PFSK-1 (cell line): ENCODE data around the gene SGPP1.

Experiments
- FOXP2 ChIP-seq: optimal IDR thresholded peaks from 2 replicates; pipeline ENCODE3; 2011; ENCODE audit warnings: borderline replicate concordance, control low read depth, inconsistent platforms; ENCODE audit not compliant: insufficient read depth; ENCODE audit errors: extremely low read length, extremely low read depth
- POLR2AphosphoS5 ChIP-seq: IDR thresholded peaks from 2 replicates; pipeline ENCODE4 v1.6.1; 2012; ENCODE audit warnings: low read depth, mild to moderate bottlenecking, control low read depth, low read length, moderate library complexity
- SIN3A ChIP-seq: IDR thresholded peaks from 2 replicates; pipeline ENCODE4 v1.6.1; 2012; ENCODE audit warnings: mild to moderate bottlenecking, low read length, moderate library complexity, borderline replicate concordance; ENCODE audit not compliant: insufficient read depth
- TAF1 ChIP-seq: IDR thresholded peaks from 2 replicates; pipeline ENCODE4 v1.6.1; 2012; ENCODE audit warnings: low read length, control low read depth, borderline replicate concordance; ENCODE audit not compliant: insufficient read depth
- TF ChIP-seq, protein P1 (sequence below), 2 experiments: IDR thresholded peaks; 2 replicates each; pipeline versions ENCODE4 v1.6.1 to v1.8.0; 2011 to 2012; ENCODE audit warnings: low read depth in 2 of 2, low read length in 2 of 2, control low read depth in 1 of 2, inconsistent platforms in 1 of 2, mild to moderate bottlenecking in 1 of 2, moderate library complexity in 1 of 2; ENCODE audit not compliant: insufficient read depth in 1 of 2

SGPP1 gene

DNA sequence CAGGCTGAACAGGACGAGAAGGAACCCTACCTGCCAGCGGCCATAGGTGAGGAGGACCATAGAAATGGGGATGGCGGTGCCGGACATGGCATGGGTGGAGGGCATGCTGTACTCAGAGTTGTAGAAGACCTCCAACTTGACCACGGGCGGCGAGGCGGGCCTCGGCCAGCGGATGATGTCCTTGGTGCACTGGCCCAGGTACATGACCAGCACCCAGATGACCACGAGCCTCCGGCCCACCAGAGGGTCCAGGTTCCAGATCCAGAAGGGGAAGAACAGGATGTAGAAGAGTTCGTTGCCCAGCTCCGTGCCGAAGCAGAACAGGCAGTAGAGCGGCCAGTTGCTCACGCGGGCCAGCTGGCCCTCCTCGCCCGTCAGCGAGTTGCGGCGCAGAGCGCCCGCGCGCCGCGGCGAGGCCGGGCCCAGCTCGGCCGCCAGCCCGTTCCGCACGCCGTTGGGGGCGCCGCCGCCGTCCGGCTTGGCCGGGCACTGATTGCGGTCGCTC lies 582 bp downstream of the SGPP1 start:
- TF ChIP-seq, protein P1, sequence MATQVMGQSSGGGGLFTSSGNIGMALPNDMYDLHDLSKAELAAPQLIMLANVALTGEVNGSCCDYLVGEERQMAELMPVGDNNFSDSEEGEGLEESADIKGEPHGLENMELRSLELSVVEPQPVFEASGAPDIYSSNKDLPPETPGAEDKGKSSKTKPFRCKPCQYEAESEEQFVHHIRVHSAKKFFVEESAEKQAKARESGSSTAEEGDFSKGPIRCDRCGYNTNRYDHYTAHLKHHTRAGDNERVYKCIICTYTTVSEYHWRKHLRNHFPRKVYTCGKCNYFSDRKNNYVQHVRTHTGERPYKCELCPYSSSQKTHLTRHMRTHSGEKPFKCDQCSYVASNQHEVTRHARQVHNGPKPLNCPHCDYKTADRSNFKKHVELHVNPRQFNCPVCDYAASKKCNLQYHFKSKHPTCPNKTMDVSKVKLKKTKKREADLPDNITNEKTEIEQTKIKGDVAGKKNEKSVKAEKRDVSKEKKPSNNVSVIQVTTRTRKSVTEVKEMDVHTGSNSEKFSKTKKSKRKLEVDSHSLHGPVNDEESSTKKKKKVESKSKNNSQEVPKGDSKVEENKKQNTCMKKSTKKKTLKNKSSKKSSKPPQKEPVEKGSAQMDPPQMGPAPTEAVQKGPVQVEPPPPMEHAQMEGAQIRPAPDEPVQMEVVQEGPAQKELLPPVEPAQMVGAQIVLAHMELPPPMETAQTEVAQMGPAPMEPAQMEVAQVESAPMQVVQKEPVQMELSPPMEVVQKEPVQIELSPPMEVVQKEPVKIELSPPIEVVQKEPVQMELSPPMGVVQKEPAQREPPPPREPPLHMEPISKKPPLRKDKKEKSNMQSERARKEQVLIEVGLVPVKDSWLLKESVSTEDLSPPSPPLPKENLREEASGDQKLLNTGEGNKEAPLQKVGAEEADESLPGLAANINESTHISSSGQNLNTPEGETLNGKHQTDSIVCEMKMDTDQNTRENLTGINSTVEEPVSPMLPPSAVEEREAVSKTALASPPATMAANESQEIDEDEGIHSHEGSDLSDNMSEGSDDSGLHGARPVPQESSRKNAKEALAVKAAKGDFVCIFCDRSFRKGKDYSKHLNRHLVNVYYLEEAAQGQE (IDR thresholded peaks at IDR 0.05; ENCODE audit: insufficient read depth in 1 of 2, low read depth in 2 of 2, low read length in 2 of 2): no peak
- TF ChIP-seq POLR2AphosphoS5 (no peak), TAF1 (no peak), FOXP2 (no peak), SIN3A (no peak)

DNA sequence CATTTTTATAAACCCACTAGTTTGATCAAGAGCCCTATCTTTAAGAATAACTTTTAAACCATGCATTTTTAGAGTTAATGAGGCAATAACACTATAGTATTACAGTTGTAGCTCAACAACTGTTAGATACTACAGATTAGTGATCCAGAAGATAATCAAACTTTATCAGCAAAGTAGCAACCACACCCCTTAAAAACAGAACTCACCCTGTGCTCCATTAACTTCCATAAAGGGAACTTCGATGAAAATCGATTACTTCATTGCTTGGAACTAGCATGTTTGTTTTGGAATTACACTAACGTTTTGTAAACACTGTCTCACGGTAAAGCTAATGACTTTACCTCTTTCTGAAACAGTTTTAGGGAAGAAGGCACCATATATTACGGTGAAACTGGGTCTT lies 1.4 kb downstream of the SGPP1 start:
- TF ChIP-seq TAF1 (no peak), SIN3A (no peak), POLR2AphosphoS5 (no peak), FOXP2 (no peak)
- TF ChIP-seq, protein P1 (IDR thresholded peaks at IDR 0.05; ENCODE audit: insufficient read depth in 1 of 2, low read depth in 2 of 2, low read length in 2 of 2): no peak

DNA sequence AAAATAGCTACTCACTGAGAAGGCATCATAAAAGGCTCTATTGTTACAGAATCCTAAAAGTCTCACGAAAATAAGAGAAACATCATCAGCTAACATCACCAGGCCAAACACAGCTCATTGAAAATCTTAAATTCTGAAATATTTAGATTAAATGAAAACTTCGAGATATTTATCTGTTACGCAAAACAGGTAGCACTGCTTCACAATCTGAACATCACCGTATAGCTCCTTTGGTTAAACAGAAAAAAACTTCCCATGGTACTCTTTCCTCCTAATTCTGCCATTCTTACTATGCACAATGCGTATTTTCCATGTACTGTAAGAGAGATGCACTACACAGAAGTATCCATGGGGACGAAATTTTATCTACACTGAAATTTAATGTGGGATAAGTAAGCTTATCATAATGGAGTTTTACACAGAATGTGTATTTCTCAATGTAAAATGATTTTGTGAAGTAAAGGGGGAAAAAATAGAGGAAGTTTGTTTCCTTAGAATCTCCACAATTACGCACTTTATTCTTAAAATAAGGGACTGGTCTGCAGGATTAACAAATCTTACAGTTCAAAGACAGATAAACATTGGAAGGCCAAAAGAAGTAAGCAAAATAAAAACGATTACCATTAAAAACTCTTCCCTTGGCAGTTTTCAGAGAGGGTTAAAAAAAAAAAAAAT lies 1.9 kb downstream of the SGPP1 start:
- no peak for TF ChIP-seq TAF1

DNA sequence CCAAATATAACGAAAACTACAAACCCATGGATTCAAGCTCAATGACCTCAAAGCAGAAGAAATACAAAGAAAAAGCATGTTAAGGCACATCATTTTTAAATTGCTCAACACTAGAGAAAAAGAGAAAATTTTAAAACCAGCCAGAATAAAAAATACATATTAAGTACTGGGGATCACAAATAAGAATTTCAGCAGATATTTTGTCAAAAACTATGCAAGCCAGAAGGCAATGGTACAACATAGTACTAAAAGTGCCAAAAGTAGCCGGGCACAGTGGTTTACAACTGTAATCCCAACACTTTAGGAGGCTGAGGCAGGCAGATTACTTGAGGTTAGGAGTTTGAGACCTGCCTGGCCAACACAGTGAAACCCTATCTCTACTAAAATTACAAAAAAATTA lies 10.2 kb downstream of the SGPP1 start:
- TF ChIP-seq POLR2AphosphoS5 (no peak), TAF1 (no peak), FOXP2 (no peak)
- TF ChIP-seq, protein P1 (IDR thresholded peaks at IDR 0.05; ENCODE audit: insufficient read depth in 1 of 2, low read depth in 2 of 2, low read length in 2 of 2): no peak

DNA sequence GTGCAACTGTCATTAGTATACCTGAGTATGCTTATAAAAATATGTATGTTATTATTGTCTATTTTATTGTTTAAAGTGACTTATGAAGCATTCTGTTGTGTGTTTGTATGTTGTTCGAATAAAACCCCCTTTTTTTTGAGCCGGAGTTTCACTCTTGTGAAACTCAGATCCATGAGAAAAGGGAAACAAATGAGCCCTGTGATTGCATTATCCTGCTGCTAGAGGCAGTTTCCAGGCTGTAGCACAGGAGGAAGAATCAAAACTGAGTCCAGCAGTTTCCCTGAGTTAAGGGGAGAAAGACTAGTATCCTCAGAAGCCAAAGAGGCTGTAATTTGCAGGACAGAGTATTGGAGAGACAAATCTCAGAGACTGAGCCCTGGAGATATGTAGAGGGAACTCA lies 12.5 kb downstream of the SGPP1 start:
- TF ChIP-seq FOXP2: no peak
- TF ChIP-seq, protein P1 (IDR thresholded peaks at IDR 0.05; ENCODE audit: insufficient read depth in 1 of 2, low read depth in 2 of 2, low read length in 2 of 2): no peak
